IPS DF 4.7 (cell line): ENCODE results near the gene TRAM2.

Source experiments
- DNase-seq: peaks from one replicate; pipeline ENCODE4 v3.0.0-alpha.2; 2013; ENCODE audit warnings: low spot score; ENCODE audit errors: extremely low read depth

Gene TRAM2

GRCh38 chr6:52577022-52577777, at the start of gene TRAM2:
TSS of gene TRAM2 (minus strand) at chr6:52577060. CDS start at chr6:52576915, 145 bp downstream.
- no peak for DNase-seq

DNA sequence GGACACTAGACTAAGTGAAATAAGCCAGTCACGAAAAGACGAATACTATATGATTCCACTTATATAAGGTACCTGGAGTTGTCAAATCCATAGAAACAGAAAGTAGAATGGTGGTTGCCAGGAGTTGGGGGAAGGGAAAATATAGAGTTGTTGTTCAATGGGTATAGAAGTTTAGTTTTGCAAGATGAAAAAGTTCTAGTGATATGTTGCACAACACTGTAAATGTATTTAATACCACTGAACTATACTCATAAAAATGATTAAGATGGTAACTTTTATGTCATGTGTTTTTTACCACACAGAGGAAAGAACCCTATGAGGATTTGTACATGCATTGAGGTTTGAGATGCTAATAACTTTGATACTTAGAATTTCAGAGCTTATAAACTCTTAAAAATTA, 46.0 kb upstream of the TRAM2 start:
- DNase-seq: no peak

DNA sequence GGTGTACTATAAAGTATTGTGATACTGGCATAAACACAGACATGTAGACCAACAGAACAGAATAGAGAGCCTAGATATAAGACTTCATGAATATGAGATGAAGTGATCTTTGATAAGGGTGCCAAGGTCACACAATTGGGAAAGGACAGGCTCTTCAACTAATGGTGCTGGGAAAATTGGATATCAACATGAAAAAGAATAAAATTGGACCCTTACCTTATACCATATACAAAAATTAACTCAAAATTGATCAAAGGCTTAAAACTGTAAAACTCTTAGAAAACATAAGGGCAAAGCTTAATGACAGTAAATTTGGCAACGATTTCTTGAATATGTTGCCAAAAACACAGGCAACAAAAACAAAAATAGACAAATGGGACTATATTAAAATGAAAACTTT, 44.8 kb upstream of the TRAM2 start:
- DNase-seq: no peak

DNA sequence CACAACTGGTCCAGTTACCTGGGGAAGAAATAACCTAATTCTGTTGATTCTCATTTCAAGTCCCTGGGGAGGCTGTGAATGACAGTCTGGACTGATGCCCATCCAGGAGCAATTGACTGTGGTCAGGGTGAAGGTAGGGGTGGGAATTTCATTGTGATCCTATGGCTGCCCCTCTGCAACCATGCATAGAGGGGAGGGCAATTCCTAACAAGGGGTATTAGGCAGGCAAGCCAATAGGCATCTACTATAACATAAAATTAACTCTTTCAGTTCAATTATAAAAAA, 44.0 kb upstream of the TRAM2 start:
- no peak for DNase-seq

DNA sequence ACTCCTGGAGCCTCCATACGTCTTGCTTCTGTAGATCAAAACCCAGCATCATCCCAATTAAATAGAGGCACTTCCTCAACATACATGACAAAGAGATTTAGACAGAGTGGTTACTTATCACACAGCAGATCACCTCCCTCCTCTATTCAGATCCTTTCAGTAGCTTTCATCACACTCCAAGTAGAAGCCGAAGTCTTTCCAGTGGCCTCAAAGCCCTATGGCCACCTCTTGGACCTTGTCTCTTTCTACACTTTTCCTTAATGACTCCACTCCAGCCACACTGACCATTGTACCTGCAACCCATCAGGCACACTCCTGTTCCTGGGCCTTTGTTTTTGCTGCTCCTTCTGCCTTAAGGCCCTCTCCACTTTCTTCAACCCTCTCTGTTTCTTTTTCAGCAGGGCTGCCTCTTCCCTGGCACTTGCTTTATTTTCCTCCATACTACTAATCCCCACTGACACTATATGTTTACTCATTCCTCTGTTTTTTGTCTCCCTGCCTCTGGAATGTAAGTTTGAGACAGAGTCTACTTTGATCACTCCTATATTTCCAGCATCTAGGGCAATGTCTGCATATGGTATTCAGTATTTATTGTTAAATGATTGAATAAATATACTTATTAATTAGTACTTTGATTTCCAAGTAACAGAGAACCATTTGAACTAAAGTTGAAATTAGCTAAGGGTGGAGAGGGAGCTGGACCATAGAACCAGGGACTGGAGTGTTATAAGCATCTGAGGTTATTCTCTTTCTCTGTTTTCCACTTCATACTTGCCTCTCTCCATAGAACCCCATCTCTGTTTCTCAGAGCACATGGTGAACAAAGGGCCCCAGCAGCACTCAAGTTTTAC, 43.4 kb upstream of the TRAM2 start:
- no peak for DNase-seq

GRCh38 chr6:52617087-52617486, 40.2 kb upstream of the TRAM2 start:
- no peak for DNase-seq

GRCh38 chr6:52616059-52616690, 39.3 kb upstream of the TRAM2 start:
- DNase-seq: no peak

- no peak for DNase-seq
Observed at GRCh38 chr6:52612336-52613054, 35.6 kb upstream of the TRAM2 start.

GRCh38 chr6:52611833-52612232, 35.0 kb upstream of the TRAM2 start:
- DNase-seq: no peak

- DNase-seq: no peak
Observed at GRCh38 chr6:52610745-52611355, 34.0 kb upstream of the TRAM2 start.

GRCh38 chr6:52610011-52610410, 33.2 kb upstream of the TRAM2 start:
- DNase-seq: no peak

GRCh38 chr6:52605610-52606185, 28.8 kb upstream of the TRAM2 start:
- no peak for DNase-seq

- no peak for DNase-seq
Observed at GRCh38 chr6:52603000-52603795, 26.3 kb upstream of the TRAM2 start.

GRCh38 chr6:52598824-52599190, 21.9 kb upstream of the TRAM2 start:
- DNase-seq: no peak

GRCh38 chr6:52598123-52598823, 21.4 kb upstream of the TRAM2 start:
- no peak for DNase-seq

- no peak for DNase-seq
Observed at GRCh38 chr6:52597738-52598122, 20.9 kb upstream of the TRAM2 start.

- DNase-seq: no peak
Observed at GRCh38 chr6:52596371-52597028, 19.6 kb upstream of the TRAM2 start.

- DNase-seq: no peak
Observed at GRCh38 chr6:52595796-52596130, 18.9 kb upstream of the TRAM2 start.
